K562 (cell line): Measurements from ENCODE around the gene GTF2A2. TPM values are rescaled to one million over a fixed set of nuclear protein-coding genes. Genes with fewer than 3 reads are reported as not detected.

Source experiments
- ARID1B ChIP-seq: fragments of 450-650 bp; IDR thresholded peaks from 2 replicates; pipeline ENCODE4 v1.6.1; 2016; ENCODE audit warnings: antibody characterized with exemption, mild to moderate bottlenecking, inconsistent platforms
- BCLAF1 ChIP-seq, 2 experiments: fragments of 450-650 bp in 1 of 2; IDR thresholded peaks; 2 replicates each; pipeline ENCODE4 v1.6.1; 2011 to 2017; ENCODE audit warnings: low read depth in 2 of 2, antibody characterized with exemption in 1 of 2, borderline replicate concordance in 1 of 2, low read length in 1 of 2, mild to moderate bottlenecking in 1 of 2, mixed read lengths in 1 of 2; ENCODE audit not compliant: control insufficient read depth in 1 of 2
- HOMEZ ChIP-seq: fragments of 250-450 bp; sonication (Bioruptor Pico); IDR thresholded peaks from 2 replicates; pipeline ENCODE4 v1.4.0; 2020; ENCODE audit warnings: mild to moderate bottlenecking, moderate library complexity
- L3MBTL2 ChIP-seq: fragments of 450-650 bp; IDR thresholded peaks from 2 replicates; pipeline ENCODE4 v1.6.1; 2016; ENCODE audit warnings: mild to moderate bottlenecking, moderate library complexity
- MBD2 ChIP-seq: sonication (generic); IDR thresholded peaks from 2 replicates; pipeline ENCODE4 v1.6.1; 2016; ENCODE audit warnings: low read depth, borderline replicate concordance
- MTA3 ChIP-seq: fragments of 450-650 bp; formaldehyde crosslinking; IDR thresholded peaks from 2 replicates; pipeline ENCODE4 v1.6.1; 2017; ENCODE audit warnings: mild to moderate bottlenecking, borderline replicate concordance
- NFIC ChIP-seq: fragments of 450-650 bp; IDR thresholded peaks from 2 replicates; pipeline ENCODE4 v1.6.1; 2017; ENCODE audit warnings: mild to moderate bottlenecking, inconsistent platforms
- NR2C2 ChIP-seq, 2 experiments: fragments of 200-800 bp in 1 of 2; sonication (Bioruptor generic) in 1 of 2; sonication (generic) in 1 of 2; formaldehyde crosslinking in 1 of 2; IDR thresholded peaks; 2 replicates each; pipeline versions ENCODE4 v1.6.1 to v1.8.0; 2016 to 2022; ENCODE audit warnings: mild to moderate bottlenecking in 1 of 2, missing compliant biosample characterization in 1 of 2, missing genetic modification characterization in 1 of 2, missing genetic modification reagents in 1 of 2
- PPARD ChIP-seq: fragments of 250-450 bp; sonication (Bioruptor Pico); IDR thresholded peaks from 2 replicates; pipeline ENCODE4 v1.8.0; 2022; ENCODE audit warnings: inconsistent platforms, mild to moderate bottlenecking, moderate library complexity
- REST ChIP-seq, 2 experiments: fragments of 450-650 bp; formaldehyde crosslinking in 1 of 2; IDR thresholded peaks; 2 replicates each; pipeline versions ENCODE4 v1.4.0 to v1.6.1; 2014 to 2020; ENCODE audit warnings: mild to moderate bottlenecking in 2 of 2, borderline replicate concordance in 1 of 2, low read depth in 1 of 2
- SMAD2 ChIP-seq: fragments of 150-350 bp; IDR thresholded peaks from 2 replicates; pipeline ENCODE4 v1.6.1; 2014; ENCODE audit warnings: low read depth, mild to moderate bottlenecking, low read length
- TBP ChIP-seq: optimal IDR thresholded peaks from 2 replicates; pipeline ENCODE3; 2011; ENCODE audit warnings: low read depth, low read length, improper control_type of control experiment
- ZNF76 ChIP-seq: fragments of 250-450 bp; sonication (Bioruptor Pico); IDR thresholded peaks from 2 replicates; pipeline ENCODE4 v1.4.0; 2020; ENCODE audit warnings: mild to moderate bottlenecking, moderate library complexity, borderline replicate concordance
- polyA plus RNA-seq, 8 experiments: library from polyadenylated mRNA; depleted of rRNA in 4 of 8; stranded (reverse) in 5 of 8; unstranded in 3 of 8; fragments of >200 nt; fragmentation: Nextera tagmentation in 2 of 8; fragmentation: Illumina TruSeq in 1 of 8; extraction: Ambion mirVana in 2 of 8; extraction: Trizol in 1 of 8; gene quantifications; 2 replicates each; pipeline versions ENCODE4 v1.2.1 to v1.2.3, GENCODE V29; 2011 to 2014; ENCODE audit warnings: inconsistent platforms in 1 of 8, missing spikeins in 1 of 8
- total RNA-seq, 7 experiments: library from RNA; depleted of rRNA in 6 of 7; stranded (reverse); fragments of >200 nt in 6 of 7; fragmentation: Illumina TruSeq in 2 of 7; extraction: Trizol in 2 of 7; gene quantifications; 2 replicates each; pipeline versions ENCODE4 v1.2.1 to v1.2.3, GENCODE V29; 2011 to 2021; ENCODE audit warnings: low replicate concordance in 1 of 7

The GTF2A2 gene
- total and polyA plus RNA-seq, 9 of the 15 experiments (the other 6 are each of a cell fraction or from before 2014, with no cell fraction given), result 128 to 656 (median 172) TPM

- TF ChIP-seq NR2C2 (CRISPR knock-in tag; IDR thresholded peaks at IDR 0.05) (no peak), NR2C2 (tag; IDR thresholded peaks at IDR 0.05) (peak; percentile 76), BCLAF1 (IDR thresholded peaks at IDR 0.05; ENCODE audit: borderline replicate concordance in 1 of 2, control insufficient read depth in 1 of 2, low read depth in 2 of 2, low read length in 1 of 2) (no peak), SMAD2 (no peak), REST (IDR thresholded peaks at IDR 0.05; ENCODE audit: borderline replicate concordance) (no peak), REST (CRISPR knock-in tag; IDR thresholded peaks at IDR 0.05; ENCODE audit: low read depth) (no peak), ARID1B (peak; percentile 71), PPARD (no peak), ZNF76 (CRISPR knock-in tag) (no peak), HOMEZ (no peak), MBD2 (no peak), TBP (peak; percentile 13), MTA3 (no peak), NFIC (0 out of 2 replicates have a peak, but pooled peaks have one; percentile 22), L3MBTL2 (peak; percentile 91)
These were observed 39.0 kb upstream of the GTF2A2 start (continued) for GRCh38 chr15:59696332-59696731.
